NOMO-1 treated with DMSO at 0.1 percent for 48 hours (cell line): ENCODE measurements around the gene ADCY2.

Experiments used
- DNase-seq: peaks from one replicate; lab custom pipeline; 2025; ENCODE audit not compliant: unreplicated experiment; lab: John Stamatoyannopoulos, UW

ADCY2 gene

GRCh38 chr5:7437836-7438235, 41.9 kb downstream of the ADCY2 start:
- DNase-seq: no peak

DNA sequence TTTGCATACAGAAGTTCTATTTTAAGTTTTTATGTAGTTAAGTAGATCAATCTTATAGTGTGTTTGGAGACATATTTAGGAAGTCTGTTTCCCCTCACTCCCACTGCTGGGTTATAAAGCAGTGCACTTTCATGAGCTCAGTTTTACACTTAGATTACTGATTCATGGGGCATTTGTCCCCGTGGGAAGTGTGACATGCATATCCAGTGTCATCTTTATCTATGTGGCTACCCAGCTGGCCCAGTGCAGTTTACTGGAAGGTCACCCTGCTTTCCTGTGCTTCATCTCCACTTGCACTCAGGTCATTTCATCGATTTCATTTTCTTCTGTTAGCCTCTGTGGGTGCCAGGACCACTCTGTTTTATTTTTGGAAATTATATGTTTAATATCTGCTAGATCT, 49.1 kb downstream of the ADCY2 start:
- no peak for DNase-seq

- DNase-seq: no peak
Observed at GRCh38 chr5:7445831-7446230, 49.9 kb downstream of the ADCY2 start.

- no peak for DNase-seq
Observed at GRCh38 chr5:7446913-7447312, 51.0 kb downstream of the ADCY2 start.

DNA sequence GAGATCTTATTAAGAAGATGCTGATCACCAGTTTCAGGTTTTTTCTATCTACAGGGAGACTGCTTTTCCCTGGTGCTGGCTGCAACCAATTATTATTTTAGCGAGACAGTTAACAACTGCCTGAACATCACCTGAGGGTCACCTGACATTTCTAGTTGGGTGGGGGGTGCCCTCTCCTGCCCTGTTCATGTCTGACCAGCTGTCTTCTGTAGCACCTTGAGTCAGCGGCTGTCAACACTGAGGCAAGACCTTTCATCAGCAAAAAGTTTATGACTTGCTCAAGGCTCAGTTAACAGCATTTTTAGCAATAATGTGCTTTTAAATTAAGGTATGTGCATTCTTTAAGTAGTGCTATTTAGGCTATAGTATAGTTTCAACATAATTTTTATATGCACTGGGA, 58.0 kb downstream of the ADCY2 start:
- DNase-seq: no peak

GRCh38 chr5:7456206-7456605, 60.3 kb downstream of the ADCY2 start:
- no peak for DNase-seq

DNA sequence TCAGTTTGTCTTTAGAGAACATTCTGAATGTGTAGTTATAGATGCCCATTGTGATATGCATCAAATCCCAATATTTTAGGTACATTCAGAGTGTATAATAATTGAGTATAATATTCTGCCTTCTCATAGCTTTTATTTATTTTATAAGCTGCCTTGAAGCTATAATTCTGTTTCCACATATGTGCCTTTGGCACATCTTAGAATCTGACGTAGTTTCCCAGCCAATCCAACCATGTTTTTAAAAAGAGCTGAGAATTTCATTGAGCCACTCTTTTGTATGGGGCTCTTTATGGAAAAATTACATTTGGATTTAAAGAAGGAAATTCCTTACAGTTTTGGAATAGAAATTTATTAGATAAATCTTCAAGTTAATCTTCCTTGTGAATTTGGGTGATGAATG, 65.4 kb downstream of the ADCY2 start:
- DNase-seq: no peak

GRCh38 chr5:7462758-7463157, 66.8 kb downstream of the ADCY2 start:
- DNase-seq: no peak

DNA sequence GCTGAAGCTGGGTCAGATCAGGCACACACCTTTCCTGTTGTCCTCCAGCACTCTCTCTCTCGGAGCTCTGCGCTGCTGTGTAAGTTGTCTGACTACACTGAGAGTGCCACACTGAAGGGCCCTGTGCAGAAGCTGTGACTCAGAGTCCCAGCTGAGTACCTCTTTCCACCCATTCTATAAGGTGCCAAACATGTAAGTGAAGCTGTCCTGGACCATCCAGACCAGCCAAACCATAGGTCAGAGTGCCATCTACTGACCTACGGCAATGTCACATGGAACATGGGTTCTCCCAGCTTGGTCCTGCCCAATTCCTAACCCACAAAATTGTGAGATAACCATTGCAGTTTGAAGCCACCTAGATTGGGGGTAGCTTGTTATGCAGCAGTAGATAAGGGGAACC, 68.2 kb downstream of the ADCY2 start:
- DNase-seq: no peak

- DNase-seq: no peak
Observed at GRCh38 chr5:7467179-7467578, 71.2 kb downstream of the ADCY2 start.

- DNase-seq: no peak
Observed at GRCh38 chr5:7468742-7469141, 72.8 kb downstream of the ADCY2 start.

DNA sequence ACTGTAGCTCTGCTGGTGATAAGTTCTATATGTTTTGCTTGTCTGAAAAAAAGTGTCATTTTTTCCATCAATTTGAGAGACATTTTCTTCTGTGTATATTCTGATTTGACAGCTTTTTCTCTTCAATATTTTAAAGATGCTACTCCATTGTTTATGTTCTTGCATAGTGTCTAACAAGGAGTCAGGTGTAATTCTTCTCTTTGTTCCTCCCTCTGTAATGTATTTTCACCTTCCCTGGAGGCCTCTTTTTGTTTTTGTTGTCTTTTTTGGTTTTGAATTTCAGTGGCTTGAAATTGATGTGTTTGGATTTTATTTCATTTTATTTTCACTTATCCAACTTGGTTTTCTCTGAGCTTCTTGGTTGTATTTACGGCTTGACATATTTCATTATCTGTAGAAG, 75.8 kb downstream of the ADCY2 start:
- no peak for DNase-seq

DNA sequence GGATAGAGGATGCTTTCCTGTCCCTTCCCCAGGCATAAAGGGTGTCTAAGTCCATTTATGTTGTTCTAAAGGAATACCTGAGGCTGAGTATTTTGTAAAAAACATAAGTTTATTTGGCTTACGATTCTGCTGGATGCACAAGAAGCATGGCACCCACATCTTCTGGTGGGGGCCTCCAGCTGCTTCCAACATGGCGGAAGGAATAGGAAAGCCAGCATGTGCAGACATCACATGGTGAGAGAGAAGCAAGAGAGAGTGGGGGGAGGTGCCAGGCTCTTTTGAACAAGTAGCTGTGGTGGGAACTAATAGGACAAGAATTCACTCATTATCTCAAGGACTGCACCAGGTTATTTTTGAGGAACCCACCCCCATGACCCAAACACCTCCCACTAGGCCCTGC, 77.2 kb downstream of the ADCY2 start:
- DNase-seq: no peak

GRCh38 chr5:7473668-7474215, 77.8 kb downstream of the ADCY2 start:
- no peak for DNase-seq

DNA sequence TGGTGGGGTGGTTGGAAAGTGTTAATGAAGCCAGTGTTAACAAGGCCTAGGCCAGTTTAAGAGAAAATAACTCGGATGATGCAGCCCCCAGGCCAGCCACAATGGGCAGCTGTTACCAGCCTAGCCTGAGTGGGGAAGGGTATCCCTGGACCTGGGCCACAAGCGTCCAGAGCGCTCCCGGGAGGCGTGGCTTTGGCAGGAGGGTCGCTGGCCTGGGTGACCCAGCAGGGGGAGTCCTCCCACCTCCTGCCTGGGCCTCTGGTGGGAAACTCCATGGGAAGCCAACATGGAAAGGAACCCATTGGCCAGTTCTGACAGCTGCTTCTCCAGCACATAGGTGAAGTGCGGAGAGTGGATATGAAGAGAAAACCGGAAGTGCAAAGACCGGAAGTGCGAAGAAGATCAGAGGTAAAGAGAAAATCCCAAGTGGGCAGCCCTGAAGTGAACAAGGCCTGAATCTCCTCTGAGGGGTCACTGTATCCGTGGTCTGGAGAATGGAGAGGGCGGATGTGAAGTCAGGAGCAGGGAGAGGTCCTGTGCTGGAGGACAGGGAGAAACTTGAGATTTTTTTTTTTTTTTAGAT, 79.0 kb downstream of the ADCY2 start:
- no peak for DNase-seq

DNA sequence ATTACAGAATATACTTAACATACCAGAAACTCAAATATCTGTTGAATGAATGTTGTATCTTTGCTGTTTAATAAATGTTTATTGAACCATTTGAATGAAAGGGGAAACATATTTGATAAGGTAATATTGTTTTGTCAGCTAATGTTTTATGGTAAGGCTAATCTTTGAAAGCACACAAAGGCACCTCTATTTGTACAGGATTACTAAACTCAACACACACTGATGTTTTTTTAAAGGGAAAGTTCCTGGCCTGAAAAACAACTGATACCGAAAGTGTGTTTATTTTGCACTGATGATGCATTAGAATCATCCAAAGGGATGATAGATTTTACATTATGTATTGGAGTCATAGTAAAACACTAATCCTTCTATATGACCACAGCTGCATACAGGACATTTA, 82.5 kb downstream of the ADCY2 start:
- no peak for DNase-seq

DNA sequence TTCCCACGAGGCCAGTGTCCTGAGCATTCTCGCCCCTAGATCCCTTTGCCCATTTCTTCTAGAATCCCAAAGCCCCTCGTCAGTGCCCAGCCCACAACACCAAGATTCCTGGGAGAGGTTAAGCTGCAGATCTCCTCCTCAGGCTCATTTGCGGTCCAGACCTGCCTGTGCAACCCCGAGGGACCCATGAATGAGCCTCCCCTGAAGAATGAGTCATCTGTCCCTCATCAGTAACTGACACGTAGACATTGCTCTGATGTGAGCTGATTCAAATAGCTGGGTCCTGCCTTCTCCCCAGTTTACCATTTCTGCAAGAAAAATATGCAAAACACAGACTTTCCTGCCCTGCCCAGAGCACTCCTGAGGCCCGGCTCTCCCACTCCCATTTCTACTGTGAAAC, 92.8 kb downstream of the ADCY2 start:
- no peak for DNase-seq

DNA sequence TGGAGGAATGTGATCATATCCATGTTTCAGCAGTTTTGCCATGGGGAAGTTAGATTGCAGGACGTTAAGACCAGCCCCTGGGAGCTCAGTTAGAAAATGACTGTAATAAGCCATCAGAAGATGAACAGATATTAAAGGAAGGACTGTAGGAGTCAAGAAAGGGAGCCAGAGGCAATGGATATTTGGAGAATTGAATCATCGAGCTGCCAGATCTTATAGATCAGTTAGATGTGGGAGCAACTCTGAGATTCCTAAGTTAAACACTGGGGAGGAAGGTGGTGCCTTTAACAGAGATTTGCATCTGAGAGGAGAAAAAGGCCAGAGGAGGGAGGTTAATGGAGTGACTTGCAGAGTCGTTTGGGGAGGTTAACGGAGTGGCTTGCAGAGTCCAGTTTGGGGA, 96.4 kb downstream of the ADCY2 start:
- no peak for DNase-seq

GRCh38 chr5:7493081-7493480, 97.1 kb downstream of the ADCY2 start:
- peak; percentile 6 for DNase-seq

DNA sequence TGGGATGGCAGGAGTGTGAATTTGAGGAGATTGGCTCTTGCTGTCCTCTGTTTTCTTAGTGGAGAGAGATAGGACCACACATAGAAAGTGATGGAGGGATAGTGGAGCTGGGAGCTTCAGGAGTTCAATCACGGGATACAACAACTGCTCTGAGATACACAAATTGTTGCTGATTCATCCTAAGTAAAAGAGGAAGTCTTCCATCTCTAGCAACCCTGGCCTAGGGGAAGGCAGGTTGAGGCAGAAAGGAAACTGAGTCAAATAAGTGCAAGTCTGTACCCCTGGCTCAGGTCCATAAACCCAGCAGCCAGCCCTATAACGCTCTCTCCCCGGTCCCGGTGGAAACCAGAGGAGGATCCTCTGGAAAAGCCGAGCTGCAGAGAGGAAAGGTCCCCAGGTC, 97.7 kb downstream of the ADCY2 start:
- DNase-seq: peak; percentile 4

DNA sequence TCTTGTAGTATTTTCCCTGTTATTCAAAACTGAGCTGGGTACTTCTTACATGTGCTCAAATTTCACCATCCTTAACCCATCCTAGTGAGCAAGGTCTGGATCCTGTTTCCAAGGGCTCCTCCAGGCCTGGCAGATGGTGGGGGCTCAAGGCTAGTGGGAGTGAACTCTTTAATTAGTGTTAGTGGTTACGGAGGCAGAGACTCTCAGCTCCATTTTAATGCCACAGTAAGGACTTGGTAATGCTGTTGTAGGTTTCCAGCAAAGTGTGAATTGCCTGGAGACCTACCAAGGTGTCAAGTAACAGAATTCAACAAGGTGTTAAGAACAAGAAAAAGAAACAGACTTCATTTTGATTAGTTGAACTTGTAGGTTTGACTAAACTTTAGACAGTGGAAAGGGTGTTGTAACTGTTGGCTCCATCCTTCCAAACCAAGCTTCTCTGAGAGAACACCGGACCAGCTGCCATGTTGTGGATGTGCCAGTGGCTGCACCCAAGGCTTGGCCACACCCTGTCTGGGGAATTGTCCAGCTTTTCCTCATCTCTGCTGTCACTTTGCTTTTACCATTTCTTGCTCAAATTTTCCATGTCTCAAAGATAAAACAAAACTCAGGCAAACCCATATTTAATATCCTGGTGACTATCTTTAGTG, 98.7 kb downstream of the ADCY2 start:
- no peak for DNase-seq

GRCh38 chr5:7495131-7495517, 99.2 kb downstream of the ADCY2 start:
- no peak for DNase-seq

GRCh38 chr5:7500256-7500655, 104.3 kb downstream of the ADCY2 start:
- no peak for DNase-seq
